Thymus (tissue), 11 donors: ENCODE measurements around the gene SLX4IP. TPM values are rescaled to one million over a fixed set of nuclear protein-coding genes. Genes with fewer than 3 reads are reported as not detected.

Experiments used
- DNase-seq, 9 donors: peaks; one replicate each; pipeline ENCODE4 v3.0.0-alpha.2; 2013; ENCODE audit warnings: low spot score in 9 of 9, low read depth in 6 of 9, missing footprints in 1 of 9
- H3K27ac ChIP-seq, 2 donors: one replicate each; pipeline ENCODE4 v1.5.1; 2013; ENCODE audit warnings: control low read depth in 1 of 2, low read depth in 1 of 2, low read length in 1 of 2, mild to moderate bottlenecking in 1 of 2, moderate library complexity in 1 of 2
- H3K27me3 ChIP-seq, 2 donors: one replicate each; pipeline ENCODE4 v1.5.1; 2013; ENCODE audit warnings: low read length in 1 of 2; ENCODE audit not compliant: control insufficient read depth in 2 of 2, insufficient read depth in 1 of 2
- H3K36me3 ChIP-seq, 2 donors: one replicate each; pipeline ENCODE4 v1.5.1; 2013; ENCODE audit warnings: low read length in 1 of 2, mild to moderate bottlenecking in 1 of 2, moderate library complexity in 1 of 2; ENCODE audit not compliant: control insufficient read depth in 2 of 2, insufficient read depth in 2 of 2
- H3K4me1 ChIP-seq, 2 donors: one replicate each; pipeline ENCODE4 v1.5.1; 2013; ENCODE audit warnings: low read length in 2 of 2; ENCODE audit not compliant: control insufficient read depth in 2 of 2, insufficient read depth in 2 of 2
- H3K4me3 ChIP-seq, 2 donors: one replicate each; pipeline ENCODE4 v1.5.1; 2013; ENCODE audit warnings: low read length in 2 of 2, control low read depth in 1 of 2, mild to moderate bottlenecking in 1 of 2
- H3K9me3 ChIP-seq, 2 donors: one replicate each; pipeline ENCODE4 v1.5.1; 2013; ENCODE audit warnings: low read length in 1 of 2, mild to moderate bottlenecking in 1 of 2; ENCODE audit not compliant: control insufficient read depth in 2 of 2, insufficient read depth in 1 of 2
- WGBS: extraction: QIAGEN DNeasy Blood & Tissue Kit; methylation state at CpG from one replicate; pipeline ENCODE4 v1.1.7; 2013; 5-methylcytosine and 5-hydroxymethylcytosine counted together
- polyA plus RNA-seq: library from polyadenylated mRNA; stranded (reverse); fragments of 200-250 nt; gene quantifications from one replicate; pipeline ENCODE4 v1.2.3, GENCODE V29; 2013
- total RNA-seq: library from RNA; stranded (reverse); fragments of 120-200 nt; gene quantifications from one replicate; pipeline ENCODE4 v1.2.4, GENCODE V29; 2013
- donor health status: healthy.

The SLX4IP gene
- total and polyA plus RNA-seq, 2 donors, result 5.1 to 7.4 TPM

GRCh38 chr20:10641467-10641866 lies 206.4 kb downstream of the SLX4IP start:
- Histone ChIP-seq H3K27ac (no peak overlapping the region), H3K27me3 (no peaks in the 10 kb centered on the region), H3K9me3 (peaks cover 0 to 3% of the 10 kb centered on the region in 2 donors), H3K4me3 (no peak overlapping the region), H3K36me3 (peaks cover 0 to 3% of the 10 kb centered on the region in 2 donors), H3K4me1 (peaks cover 0 to 14% of the 10 kb centered on the region in 2 donors)
- 98% methylated on average over 12 of the region's 12 CpGs for WGBS
- no peak for DNase-seq

- Histone ChIP-seq H3K4me3 (no peak overlapping the region), H3K27me3 (no peaks in the 10 kb centered on the region), H3K9me3 (peaks cover 0 to 3% of the 10 kb centered on the region in 2 donors), H3K36me3 (peaks cover 0 to 3% of the 10 kb centered on the region in 2 donors), H3K27ac (no peak overlapping the region), H3K4me1 (peaks cover 0 to 14% of the 10 kb centered on the region in 2 donors)
- 97% methylated on average over 7 of the region's 7 CpGs for WGBS
- DNase-seq, result no peak
These were observed 206.8 kb downstream of the SLX4IP start for GRCh38 chr20:10641893-10642292.

DNA sequence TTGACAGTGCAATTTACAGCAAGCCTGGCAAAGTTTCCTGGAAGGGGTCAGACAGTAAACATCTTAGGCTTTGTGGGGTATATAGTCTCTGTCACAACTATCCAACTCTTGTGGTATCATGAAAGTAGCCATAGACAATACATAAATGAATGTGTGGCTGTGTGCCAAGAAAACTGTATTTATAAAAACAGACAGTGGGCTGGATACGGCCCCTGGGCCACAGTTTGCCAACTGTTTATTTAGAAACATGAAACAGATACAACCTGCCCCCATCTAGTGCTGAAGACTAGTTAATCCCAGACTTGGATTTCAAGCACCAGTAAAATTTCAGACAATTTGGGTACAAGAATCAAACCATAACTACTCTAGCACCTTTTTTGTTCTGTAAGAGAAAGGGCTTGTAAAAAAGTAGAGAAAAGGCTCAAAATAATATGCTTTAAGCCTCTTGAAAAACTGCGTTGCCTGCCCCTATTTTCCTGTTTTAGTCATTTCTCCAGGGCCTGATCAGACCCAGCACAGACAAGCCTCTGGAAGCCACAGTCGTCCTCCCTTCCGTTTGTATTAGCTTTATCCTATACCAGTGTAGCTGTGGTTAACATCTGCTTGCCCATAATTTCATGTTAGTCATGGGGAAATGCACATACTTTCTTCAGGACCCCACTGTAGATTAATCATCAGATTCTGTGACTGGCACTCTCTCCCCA lies 207.9 kb downstream of the SLX4IP start:
- no peak overlapping the region for H3K4me3 ChIP-seq
- H3K27ac ChIP-seq, result no peak overlapping the region
- H3K4me1 ChIP-seq, result peaks cover 0 to 9% of the 10 kb centered on the region in 2 donors
- DNase-seq, result no peak
- H3K27me3 ChIP-seq, result no peaks in the 10 kb centered on the region
- WGBS, result 56% methylated on average over 4 of the region's 4 CpGs
- peaks cover 3 to 5% of the 10 kb centered on the region in 2 donors for H3K36me3 ChIP-seq
- H3K9me3 ChIP-seq, result peaks cover 0 to 3% of the 10 kb centered on the region in 2 donors

- Histone ChIP-seq H3K4me3 (no peak overlapping the region), H3K9me3 (peaks cover 0 to 3% of the 10 kb centered on the region in 2 donors), H3K27ac (no peak overlapping the region), H3K36me3 (peaks cover 3 to 8% of the 10 kb centered on the region in 2 donors), H3K4me1 (peaks cover 0 to 9% of the 10 kb centered on the region in 2 donors), H3K27me3 (no peaks in the 10 kb centered on the region)
- no peak for DNase-seq
- WGBS, result 92% methylated on average over 7 of the region's 7 CpGs
These were observed 208.4 kb downstream of the SLX4IP start for GRCh38 chr20:10643560-10643873.

DNA sequence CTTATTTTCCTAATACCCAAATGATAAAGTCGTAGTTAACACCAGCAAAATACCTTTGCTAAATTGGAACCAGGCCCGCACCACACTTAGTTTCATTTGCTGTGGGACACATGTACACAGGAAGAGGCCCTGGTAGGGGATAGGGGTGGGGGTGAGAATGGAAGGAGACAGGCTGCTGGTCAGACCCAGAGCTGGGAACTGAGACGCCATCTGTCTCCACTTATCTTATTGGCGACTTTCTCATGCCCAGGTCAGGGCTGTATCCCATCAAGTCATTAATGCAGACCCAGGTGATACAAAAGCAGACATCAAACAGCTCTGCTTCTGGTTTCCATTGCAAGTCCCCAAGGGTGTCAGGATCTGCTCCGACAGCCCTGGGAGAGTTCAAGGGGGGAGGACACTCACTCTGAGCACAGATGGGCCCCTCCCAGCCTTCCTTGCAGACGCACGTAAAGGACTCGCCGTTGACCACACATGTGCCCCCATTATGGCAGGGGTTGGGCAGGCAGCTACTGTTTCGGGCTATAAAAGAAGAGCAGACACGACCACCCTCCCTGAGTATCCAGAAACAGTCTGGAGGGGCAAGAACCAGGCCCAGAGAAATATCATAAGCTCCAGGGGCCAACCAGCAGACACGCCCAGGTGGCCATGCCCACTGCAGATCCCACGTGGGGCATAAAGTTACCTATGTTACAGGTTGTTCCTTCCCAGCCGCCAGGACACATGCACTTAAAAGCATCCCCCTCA lies 209.5 kb downstream of the SLX4IP start:
- H3K9me3 ChIP-seq, result peaks cover 0 to 3% of the 10 kb centered on the region in 2 donors
- H3K27me3 ChIP-seq, result no peaks in the 10 kb centered on the region
- no peak for DNase-seq
- H3K27ac ChIP-seq, result no peak overlapping the region
- peaks cover 3 to 8% of the 10 kb centered on the region in 2 donors for H3K36me3 ChIP-seq
- no peak overlapping the region for H3K4me3 ChIP-seq
- H3K4me1 ChIP-seq, result peaks cover 0 to 9% of the 10 kb centered on the region in 2 donors
- WGBS, result 84% methylated on average over 14 of the region's 14 CpGs

- H3K4me3 ChIP-seq, result no peak overlapping the region
- H3K4me1 ChIP-seq, result peaks cover 0 to 9% of the 10 kb centered on the region in 2 donors
- H3K36me3 ChIP-seq, result peaks cover 3 to 10% of the 10 kb centered on the region in 2 donors
- no peak overlapping the region for H3K27ac ChIP-seq
- 97% methylated on average over 10 of the region's 10 CpGs for WGBS
- DNase-seq, result no peak
- H3K9me3 ChIP-seq, result peaks cover 0 to 3% of the 10 kb centered on the region in 2 donors
- H3K27me3 ChIP-seq, result no peaks in the 10 kb centered on the region
These were observed 210.1 kb downstream of the SLX4IP start for GRCh38 chr20:10645205-10645570.

DNA sequence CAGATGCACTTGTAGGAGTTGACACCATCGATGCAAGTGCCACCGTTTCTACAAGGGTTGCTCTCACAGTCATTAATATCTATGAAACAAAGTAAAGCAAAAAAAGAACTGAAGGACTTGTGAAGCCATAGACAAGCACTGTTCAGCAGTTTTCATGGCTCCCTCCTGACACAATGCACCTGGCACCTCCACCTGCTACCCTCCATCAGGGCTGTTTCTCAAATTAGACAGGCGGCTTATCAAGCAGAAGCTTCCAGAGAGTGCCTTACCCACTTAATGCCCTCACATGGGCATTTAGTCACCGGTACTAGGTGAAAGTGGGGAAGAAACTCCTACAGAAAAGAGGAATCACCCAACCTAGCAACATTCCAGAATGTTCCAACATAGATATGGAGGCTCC lies 210.9 kb downstream of the SLX4IP start:
- DNase-seq, result no peak
- no peak overlapping the region for H3K4me3 ChIP-seq
- peaks cover 0 to 3% of the 10 kb centered on the region in 2 donors for H3K9me3 ChIP-seq
- H3K4me1 ChIP-seq, result peaks cover 0 to 13% of the 10 kb centered on the region in 2 donors
- no peaks in the 10 kb centered on the region for H3K27me3 ChIP-seq
- no peak overlapping the region for H3K27ac ChIP-seq
- peaks cover 3 to 10% of the 10 kb centered on the region in 2 donors for H3K36me3 ChIP-seq
- WGBS, result 98% methylated on average over 4 of the region's 4 CpGs

DNA sequence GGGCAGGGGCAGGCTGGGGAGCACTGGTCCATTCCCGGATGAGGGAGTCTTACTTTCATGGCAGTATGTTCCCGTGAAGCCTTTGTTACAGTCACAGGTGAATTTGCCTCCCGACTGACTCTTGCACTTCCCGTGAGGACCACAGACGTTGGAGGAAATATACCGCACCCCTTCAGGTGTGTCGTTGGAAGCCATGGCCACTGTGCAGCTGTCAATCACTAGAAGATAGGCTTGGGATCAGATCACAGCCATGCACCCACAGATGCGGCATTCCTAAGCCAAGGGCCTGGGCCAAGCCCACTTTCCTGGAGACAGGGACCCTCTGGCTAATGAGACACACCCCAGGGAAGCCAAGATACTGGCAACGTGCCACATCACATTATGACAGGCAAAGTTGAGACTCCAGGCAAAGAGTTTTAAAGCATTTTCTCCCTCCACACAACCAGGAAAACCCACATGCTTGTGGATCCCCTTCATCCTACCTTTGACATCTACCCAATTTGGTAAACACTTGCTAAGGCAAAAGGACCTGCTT lies 211.8 kb downstream of the SLX4IP start:
- Histone ChIP-seq H3K4me1 (peaks cover 0 to 21% of the 10 kb centered on the region in 2 donors), H3K27ac (no peak overlapping the region), H3K36me3 (peaks cover 3 to 10% of the 10 kb centered on the region in 2 donors), H3K27me3 (no peaks in the 10 kb centered on the region), H3K4me3 (no peak overlapping the region), H3K9me3 (peaks cover 0 to 3% of the 10 kb centered on the region in 2 donors)
- 95% methylated on average over 9 of the region's 9 CpGs for WGBS
- no peak for DNase-seq

- Histone ChIP-seq H3K27me3 (no peaks in the 10 kb centered on the region), H3K9me3 (peaks cover 0 to 3% of the 10 kb centered on the region in 2 donors), H3K4me3 (no peak overlapping the region), H3K36me3 (peaks cover 3 to 10% of the 10 kb centered on the region in 2 donors), H3K4me1 (peaks cover 0 to 27% of the 10 kb centered on the region in 2 donors), H3K27ac (no peak overlapping the region)
- 84% methylated on average over 9 of the region's 9 CpGs for WGBS
- DNase-seq, result peak in 1 of 9 donors; percentile 14
These were observed 212.4 kb downstream of the SLX4IP start for GRCh38 chr20:10647471-10647870.
